ENCODE data around the gene ARAF.

Gene ARAF

GRCh38 chrX:47576021-47576898 is 15.3 kb downstream of the ARAF start (continued):
- no peak for TF ChIP-seq ZBTB11 (tag by site-specific recombination; conservative IDR thresholded peaks at IDR 0.05; ENCODE audit: low read depth)
- no peak for TF ChIP-seq ZNF639 (tag by site-specific recombination; IDR thresholded peaks at IDR 0.05)
- no peak for TF ChIP-seq ZNF302 (tag by site-specific recombination; IDR thresholded peaks at IDR 0.05; ENCODE audit: low read depth)
- no peak for TF ChIP-seq ZNF707 (tag by site-specific recombination; IDR thresholded peaks at IDR 0.05)
- TF ChIP-seq YY2 (tag by site-specific recombination; IDR thresholded peaks at IDR 0.05): no peak

- POLR2A ChIA-PET: no interaction called here
- no peaks in the 10 kb centered on the region for H3K9me3 ChIP-seq (ENCODE audit: control insufficient read depth, insufficient read depth, low read depth, low read length)
- H3K36me3 ChIP-seq (ENCODE audit: control insufficient read depth in 2 of 2, insufficient read depth in 1 of 2, low read length in 2 of 2): no peaks in the 10 kb centered on the region
- no peak for TF ChIP-seq SP3 (tag by site-specific recombination; IDR thresholded peaks at IDR 0.05)
- 0 out of 2 replicates have a peak, but pooled peaks have one; percentile 23 for TF ChIP-seq ZIC2 (tag by site-specific recombination; IDR thresholded peaks at IDR 0.05)
- no peak for TF ChIP-seq ZNF184 (tag by site-specific recombination; IDR thresholded peaks at IDR 0.05)
- no peak for TF ChIP-seq ZEB2 (tag by site-specific recombination; IDR thresholded peaks at IDR 0.05)
- no peak for TF ChIP-seq KLF8 (tag by site-specific recombination; IDR thresholded peaks at IDR 0.05)
- no peak for TF ChIP-seq ZNF350 (tag by site-specific recombination; IDR thresholded peaks at IDR 0.05)
- peak; percentile 38; the same call in 1 of the 2 replicates for TF ChIP-seq EGR2 (tag by site-specific recombination; IDR thresholded peaks at IDR 0.05; ENCODE audit: low read depth)
- no peak for TF ChIP-seq ZNF148 (tag by site-specific recombination; IDR thresholded peaks at IDR 0.05; ENCODE audit: borderline replicate concordance)
- TF ChIP-seq ZNF658 (tag by site-specific recombination; IDR thresholded peaks at IDR 0.05): no peak
- TF ChIP-seq ZNF677 (tag by site-specific recombination; IDR thresholded peaks at IDR 0.05): no peak
- TF ChIP-seq ZBTB20 (tag by site-specific recombination; IDR thresholded peaks at IDR 0.05): no peak
- TF ChIP-seq ZNF121 (tag by site-specific recombination; IDR thresholded peaks at IDR 0.05): no peak
- TF ChIP-seq PRDM1 (tag by site-specific recombination; IDR thresholded peaks at IDR 0.05): no peak
- H3K4me1 ChIP-seq (ENCODE audit: control insufficient read depth, insufficient read depth, low read length): no peaks in the 10 kb centered on the region
- H3K4me3 ChIP-seq (ENCODE audit: low read depth, low read length): no peak overlapping the region
- CTCF ChIA-PET: no interaction called here
- no peak overlapping the region for H3K27ac ChIP-seq (ENCODE audit: extremely low read depth, low read depth, low read length)
These were observed 16.4 kb downstream of the ARAF start for GRCh38 chrX:47577424-47577823.
